SK-N-SH treated with all-trans-retinoic acid at 6 μM for 48 hours (cell line): Measurements from ENCODE around the gene QSER1.

ENCODE experiments used
- ATAC-seq: fragments of 200-7000 bp; cut with Tn5 transposase; 3 replicates; pipeline ENCODE4 v1.9.1; 2020; ENCODE audit warnings: mild to moderate bottlenecking, moderate library complexity
- ARNTL ChIP-seq: fragments of 450-650 bp; formaldehyde crosslinking; IDR thresholded peaks from 2 replicates; pipeline ENCODE4 v1.5.0; 2020; ENCODE audit warnings: low read depth, mild to moderate bottlenecking, moderate library complexity, borderline replicate concordance
- BACH2 ChIP-seq: fragments of 250-450 bp; sonication (Bioruptor Pico); IDR thresholded peaks from 2 replicates; pipeline ENCODE4 v1.9.0; 2021; ENCODE audit warnings: mild to moderate bottlenecking, borderline replicate concordance
- ESRRG ChIP-seq: fragments of 250-450 bp; sonication (Bioruptor Pico); IDR thresholded peaks from 2 replicates; pipeline ENCODE4 v1.6.1; 2021; ENCODE audit warnings: mild to moderate bottlenecking
- GLIS3 ChIP-seq: fragments of 250-450 bp; sonication (Bioruptor Pico); IDR thresholded peaks from 2 replicates; pipeline ENCODE4 v1.5.0; 2020; ENCODE audit warnings: mild to moderate bottlenecking, moderate library complexity
- ISL1 ChIP-seq: fragments of 250-450 bp; sonication (Bioruptor Pico); IDR thresholded peaks from 2 replicates; pipeline ENCODE4 v2.1.2; 2022; ENCODE audit warnings: mild to moderate bottlenecking, moderate library complexity
- OSR1 ChIP-seq: fragments of 250-450 bp; sonication (Bioruptor Pico); IDR thresholded peaks from 2 replicates; pipeline ENCODE4 v1.8.0; 2022; ENCODE audit warnings: moderate library complexity, mild to moderate bottlenecking, inconsistent platforms
- PPARA ChIP-seq: fragments of 250-450 bp; sonication (Bioruptor Pico); IDR thresholded peaks from 2 replicates; pipeline ENCODE4 v1.5.0; 2020; ENCODE audit warnings: mild to moderate bottlenecking, borderline replicate concordance
- SNAI2 ChIP-seq: fragments of 250-450 bp; sonication (Bioruptor Pico); IDR thresholded peaks from 2 replicates; pipeline ENCODE4 v1.5.0; 2020; ENCODE audit warnings: mild to moderate bottlenecking, moderate library complexity
- TCF4 ChIP-seq: fragments of 250-450 bp; sonication (Bioruptor Pico); IDR thresholded peaks from 2 replicates; pipeline ENCODE4 v1.8.0; 2021; ENCODE audit warnings: mild to moderate bottlenecking, moderate library complexity, borderline replicate concordance
- TOX ChIP-seq: fragments of 250-450 bp; sonication (Bioruptor Pico); IDR thresholded peaks from 2 replicates; pipeline ENCODE4 v1.8.0; 2021; ENCODE audit warnings: mild to moderate bottlenecking, moderate library complexity, borderline replicate concordance
- ZC3H10 ChIP-seq: fragments of 250-450 bp; sonication (Bioruptor Pico); IDR thresholded peaks from 2 replicates; pipeline ENCODE4 v1.5.1; 2021; ENCODE audit warnings: mild to moderate bottlenecking, moderate library complexity
- ZFP3 ChIP-seq: fragments of 250-450 bp; sonication (Bioruptor Pico); IDR thresholded peaks from 2 replicates; pipeline ENCODE4 v1.5.0; 2020; ENCODE audit warnings: mild to moderate bottlenecking, moderate library complexity
- ZFP30 ChIP-seq: fragments of 450-650 bp; formaldehyde crosslinking; IDR thresholded peaks from 2 replicates; pipeline ENCODE4 v1.5.0; 2022; ENCODE audit warnings: mild to moderate bottlenecking, moderate library complexity
- ZNF565 ChIP-seq: fragments of 450-650 bp; formaldehyde crosslinking; conservative IDR thresholded peaks from 2 replicates; pipeline ENCODE4 v1.5.0; 2020; ENCODE audit warnings: low read depth, mild to moderate bottlenecking, moderate library complexity
- ZNF70 ChIP-seq: fragments of 450-650 bp; formaldehyde crosslinking; IDR thresholded peaks from 2 replicates; pipeline ENCODE4 v1.5.0; 2020; ENCODE audit warnings: mild to moderate bottlenecking, moderate library complexity
- TF ChIP-seq, protein P1 (sequence below): fragments of 250-450 bp; sonication (Bioruptor Pico); IDR thresholded peaks from 2 replicates; pipeline ENCODE4 v1.8.0; 2020; ENCODE audit warnings: mild to moderate bottlenecking, moderate library complexity, borderline replicate concordance
- TF ChIP-seq, protein P2 (sequence below): fragments of 250-450 bp; sonication (Bioruptor Pico); IDR thresholded peaks from 2 replicates; pipeline ENCODE4 v1.5.0; 2020; ENCODE audit warnings: mild to moderate bottlenecking, moderate library complexity
- TF ChIP-seq, protein P3 (sequence below): fragments of 250-450 bp; sonication (Bioruptor Pico); IDR thresholded peaks from 2 replicates; pipeline ENCODE4 v1.5.1; 2020; ENCODE audit warnings: low read depth, mild to moderate bottlenecking, moderate library complexity
- TF ChIP-seq, protein P4 (sequence below): fragments of 250-450 bp; sonication (Bioruptor Pico); IDR thresholded peaks from 2 replicates; pipeline ENCODE4 v1.5.1; 2021; ENCODE audit warnings: mild to moderate bottlenecking, moderate library complexity
- TF ChIP-seq, protein P5 (sequence below): fragments of 250-450 bp; sonication (Bioruptor Pico); IDR thresholded peaks from 2 replicates; pipeline ENCODE4 v1.8.0; 2021; ENCODE audit warnings: low read depth, mild to moderate bottlenecking, moderate library complexity, borderline replicate concordance

QSER1 gene

DNA sequence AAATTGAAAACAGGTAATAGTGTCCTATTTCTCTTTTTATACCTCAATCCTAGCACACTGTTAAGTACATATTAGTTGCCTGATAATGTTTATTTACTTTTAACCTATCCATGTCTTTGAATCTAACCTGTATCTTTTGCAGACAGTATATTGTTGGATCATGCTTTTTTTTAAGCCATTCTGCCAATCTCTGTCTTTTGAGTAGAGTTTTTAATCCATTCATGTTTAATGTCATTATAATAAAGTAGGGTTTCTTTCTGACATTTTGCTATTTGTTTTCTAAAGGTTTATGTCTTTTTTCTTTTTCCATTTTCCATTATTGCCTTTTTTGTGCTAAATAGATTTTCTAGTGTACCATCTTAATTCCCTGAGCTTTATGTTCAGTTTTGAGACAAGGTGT, 99.3 kb downstream of the QSER1 start:
- TF ChIP-seq ZC3H10 (CRISPR knock-in tag) (no peak), ARNTL (CRISPR knock-in tag) (no peak), ZNF565 (CRISPR knock-in tag) (no peak), ESRRG (CRISPR knock-in tag) (no peak), PPARA (CRISPR knock-in tag) (no peak), OSR1 (CRISPR knock-in tag) (no peak), SNAI2 (CRISPR knock-in tag) (no peak)
- TF ChIP-seq, protein P1, sequence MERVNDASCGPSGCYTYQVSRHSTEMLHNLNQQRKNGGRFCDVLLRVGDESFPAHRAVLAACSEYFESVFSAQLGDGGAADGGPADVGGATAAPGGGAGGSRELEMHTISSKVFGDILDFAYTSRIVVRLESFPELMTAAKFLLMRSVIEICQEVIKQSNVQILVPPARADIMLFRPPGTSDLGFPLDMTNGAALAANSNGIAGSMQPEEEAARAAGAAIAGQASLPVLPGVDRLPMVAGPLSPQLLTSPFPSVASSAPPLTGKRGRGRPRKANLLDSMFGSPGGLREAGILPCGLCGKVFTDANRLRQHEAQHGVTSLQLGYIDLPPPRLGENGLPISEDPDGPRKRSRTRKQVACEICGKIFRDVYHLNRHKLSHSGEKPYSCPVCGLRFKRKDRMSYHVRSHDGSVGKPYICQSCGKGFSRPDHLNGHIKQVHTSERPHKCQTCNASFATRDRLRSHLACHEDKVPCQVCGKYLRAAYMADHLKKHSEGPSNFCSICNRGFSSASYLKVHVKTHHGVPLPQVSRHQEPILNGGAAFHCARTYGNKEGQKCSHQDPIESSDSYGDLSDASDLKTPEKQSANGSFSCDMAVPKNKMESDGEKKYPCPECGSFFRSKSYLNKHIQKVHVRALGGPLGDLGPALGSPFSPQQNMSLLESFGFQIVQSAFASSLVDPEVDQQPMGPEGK (CRISPR knock-in tag): no peak
- TF ChIP-seq, protein P2, sequence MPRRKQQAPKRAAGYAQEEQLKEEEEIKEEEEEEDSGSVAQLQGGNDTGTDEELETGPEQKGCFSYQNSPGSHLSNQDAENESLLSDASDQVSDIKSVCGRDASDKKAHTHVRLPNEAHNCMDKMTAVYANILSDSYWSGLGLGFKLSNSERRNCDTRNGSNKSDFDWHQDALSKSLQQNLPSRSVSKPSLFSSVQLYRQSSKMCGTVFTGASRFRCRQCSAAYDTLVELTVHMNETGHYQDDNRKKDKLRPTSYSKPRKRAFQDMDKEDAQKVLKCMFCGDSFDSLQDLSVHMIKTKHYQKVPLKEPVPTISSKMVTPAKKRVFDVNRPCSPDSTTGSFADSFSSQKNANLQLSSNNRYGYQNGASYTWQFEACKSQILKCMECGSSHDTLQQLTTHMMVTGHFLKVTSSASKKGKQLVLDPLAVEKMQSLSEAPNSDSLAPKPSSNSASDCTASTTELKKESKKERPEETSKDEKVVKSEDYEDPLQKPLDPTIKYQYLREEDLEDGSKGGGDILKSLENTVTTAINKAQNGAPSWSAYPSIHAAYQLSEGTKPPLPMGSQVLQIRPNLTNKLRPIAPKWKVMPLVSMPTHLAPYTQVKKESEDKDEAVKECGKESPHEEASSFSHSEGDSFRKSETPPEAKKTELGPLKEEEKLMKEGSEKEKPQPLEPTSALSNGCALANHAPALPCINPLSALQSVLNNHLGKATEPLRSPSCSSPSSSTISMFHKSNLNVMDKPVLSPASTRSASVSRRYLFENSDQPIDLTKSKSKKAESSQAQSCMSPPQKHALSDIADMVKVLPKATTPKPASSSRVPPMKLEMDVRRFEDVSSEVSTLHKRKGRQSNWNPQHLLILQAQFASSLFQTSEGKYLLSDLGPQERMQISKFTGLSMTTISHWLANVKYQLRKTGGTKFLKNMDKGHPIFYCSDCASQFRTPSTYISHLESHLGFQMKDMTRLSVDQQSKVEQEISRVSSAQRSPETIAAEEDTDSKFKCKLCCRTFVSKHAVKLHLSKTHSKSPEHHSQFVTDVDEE (CRISPR knock-in tag): no peak
- no peak for ATAC-seq

DNA sequence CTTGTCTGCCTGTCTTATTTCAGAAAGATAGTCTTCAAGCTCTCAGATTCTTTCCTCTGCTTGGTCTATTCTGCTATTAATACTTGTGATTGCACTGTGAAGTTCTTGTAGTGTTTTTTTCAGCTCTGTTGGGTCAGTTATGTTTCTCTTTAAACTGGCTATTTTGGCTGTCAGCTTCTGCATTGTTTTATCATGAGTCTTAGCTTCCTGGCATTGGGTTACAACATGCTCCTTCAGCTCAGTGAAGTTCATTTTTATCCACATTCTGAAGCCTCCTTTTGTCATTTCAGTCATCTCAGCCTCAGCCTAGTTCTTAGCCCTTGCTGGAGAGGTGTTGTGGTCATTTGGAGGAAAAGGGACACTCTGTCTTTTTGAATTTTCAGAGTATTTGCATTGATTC, 107.6 kb downstream of the QSER1 start:
- TF ChIP-seq TCF4 (no peak), TOX (no peak), ZFP3 (no peak), ARNTL (CRISPR knock-in tag) (no peak), PPARA (CRISPR knock-in tag) (no peak), ZFP30 (CRISPR knock-in tag) (no peak), ISL1 (CRISPR knock-in tag) (no peak), OSR1 (CRISPR knock-in tag) (no peak), BACH2 (CRISPR knock-in tag) (no peak)
- TF ChIP-seq, protein P1 (CRISPR knock-in tag): no peak
- TF ChIP-seq, protein P3, sequence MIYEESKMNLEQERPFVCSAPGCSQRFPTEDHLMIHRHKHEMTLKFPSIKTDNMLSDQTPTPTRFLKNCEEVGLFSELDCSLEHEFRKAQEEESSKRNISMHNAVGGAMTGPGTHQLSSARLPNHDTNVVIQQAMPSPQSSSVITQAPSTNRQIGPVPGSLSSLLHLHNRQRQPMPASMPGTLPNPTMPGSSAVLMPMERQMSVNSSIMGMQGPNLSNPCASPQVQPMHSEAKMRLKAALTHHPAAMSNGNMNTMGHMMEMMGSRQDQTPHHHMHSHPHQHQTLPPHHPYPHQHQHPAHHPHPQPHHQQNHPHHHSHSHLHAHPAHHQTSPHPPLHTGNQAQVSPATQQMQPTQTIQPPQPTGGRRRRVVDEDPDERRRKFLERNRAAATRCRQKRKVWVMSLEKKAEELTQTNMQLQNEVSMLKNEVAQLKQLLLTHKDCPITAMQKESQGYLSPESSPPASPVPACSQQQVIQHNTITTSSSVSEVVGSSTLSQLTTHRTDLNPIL (CRISPR knock-in tag): no peak
- TF ChIP-seq, protein P4, sequence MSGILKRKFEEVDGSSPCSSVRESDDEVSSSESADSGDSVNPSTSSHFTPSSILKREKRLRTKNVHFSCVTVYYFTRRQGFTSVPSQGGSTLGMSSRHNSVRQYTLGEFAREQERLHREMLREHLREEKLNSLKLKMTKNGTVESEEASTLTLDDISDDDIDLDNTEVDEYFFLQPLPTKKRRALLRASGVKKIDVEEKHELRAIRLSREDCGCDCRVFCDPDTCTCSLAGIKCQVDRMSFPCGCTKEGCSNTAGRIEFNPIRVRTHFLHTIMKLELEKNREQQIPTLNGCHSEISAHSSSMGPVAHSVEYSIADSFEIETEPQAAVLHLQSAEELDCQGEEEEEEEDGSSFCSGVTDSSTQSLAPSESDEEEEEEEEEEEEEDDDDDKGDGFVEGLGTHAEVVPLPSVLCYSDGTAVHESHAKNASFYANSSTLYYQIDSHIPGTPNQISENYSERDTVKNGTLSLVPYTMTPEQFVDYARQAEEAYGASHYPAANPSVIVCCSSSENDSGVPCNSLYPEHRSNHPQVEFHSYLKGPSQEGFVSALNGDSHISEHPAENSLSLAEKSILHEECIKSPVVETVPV (CRISPR knock-in tag): no peak
- ATAC-seq: peak; percentile 96

DNA sequence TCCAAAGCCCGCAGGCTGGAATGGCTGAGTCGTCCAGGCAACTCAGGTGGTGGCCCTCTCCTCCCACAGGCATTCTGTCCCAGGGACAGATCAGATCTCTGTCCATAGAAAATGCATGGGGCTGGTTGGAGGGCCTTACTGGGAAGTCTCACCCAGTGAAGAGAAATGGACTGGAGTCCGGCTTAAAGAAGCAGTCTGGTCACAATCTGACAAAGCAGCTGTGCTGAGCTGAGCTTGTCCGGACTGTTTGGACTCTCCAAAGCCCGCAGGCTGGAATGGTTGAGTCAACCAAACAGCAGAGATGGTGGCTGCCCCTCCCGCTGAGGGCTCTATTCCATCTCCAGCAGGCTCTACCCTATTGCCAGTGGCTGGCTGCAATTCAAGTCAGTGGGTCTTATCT, 108.7 kb downstream of the QSER1 start:
- TF ChIP-seq TOX (no peak), GLIS3 (CRISPR knock-in tag) (no peak), TCF4 (no peak), ZNF565 (CRISPR knock-in tag) (no peak), ZNF70 (no peak)
- TF ChIP-seq, protein P2 (CRISPR knock-in tag): no peak
- TF ChIP-seq, protein P5, sequence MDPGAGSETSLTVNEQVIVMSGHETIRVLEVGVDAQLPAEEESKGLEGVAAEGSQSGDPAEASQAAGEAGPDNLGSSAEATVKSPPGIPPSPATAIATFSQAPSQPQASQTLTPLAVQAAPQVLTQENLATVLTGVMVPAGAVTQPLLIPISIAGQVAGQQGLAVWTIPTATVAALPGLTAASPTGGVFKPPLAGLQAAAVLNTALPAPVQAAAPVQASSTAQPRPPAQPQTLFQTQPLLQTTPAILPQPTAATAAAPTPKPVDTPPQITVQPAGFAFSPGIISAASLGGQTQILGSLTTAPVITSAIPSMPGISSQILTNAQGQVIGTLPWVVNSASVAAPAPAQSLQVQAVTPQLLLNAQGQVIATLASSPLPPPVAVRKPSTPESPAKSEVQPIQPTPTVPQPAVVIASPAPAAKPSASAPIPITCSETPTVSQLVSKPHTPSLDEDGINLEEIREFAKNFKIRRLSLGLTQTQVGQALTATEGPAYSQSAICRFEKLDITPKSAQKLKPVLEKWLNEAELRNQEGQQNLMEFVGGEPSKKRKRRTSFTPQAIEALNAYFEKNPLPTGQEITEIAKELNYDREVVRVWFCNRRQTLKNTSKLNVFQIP (CRISPR knock-in tag): no peak
- ATAC-seq: peak; percentile 30; the same call in 2 of the 3 replicates
